HUES6 (cell line): ENCODE results near the gene SYCE3.

ENCODE experiments used
- H3K27ac ChIP-seq: 2 replicates; pipeline ENCODE4 v1.7.0; 2013; ENCODE audit warnings: low read depth, mild to moderate bottlenecking, low read length, inconsistent platforms
- H3K27me3 ChIP-seq: 2 replicates; pipeline ENCODE4 v1.6.1; 2013; ENCODE audit warnings: low read length; ENCODE audit not compliant: control insufficient read depth, insufficient read depth
- H3K36me3 ChIP-seq: 2 replicates; pipeline ENCODE4 v1.6.1; 2013; ENCODE audit warnings: low read length; ENCODE audit not compliant: control insufficient read depth, insufficient read depth
- H3K4me1 ChIP-seq: 2 replicates; pipeline ENCODE4 v1.6.1; 2013; ENCODE audit warnings: low read length; ENCODE audit not compliant: control insufficient read depth, insufficient read depth
- H3K4me3 ChIP-seq: 2 replicates; pipeline ENCODE4 v1.5.1; 2013; ENCODE audit warnings: low read depth, low read length
- H3K9ac ChIP-seq: one replicate; pipeline ENCODE4 v1.6.1; 2013; ENCODE audit warnings: mild to moderate bottlenecking, low read length
- H3K9me3 ChIP-seq: 2 replicates; pipeline ENCODE4 v1.6.1; 2013; ENCODE audit warnings: low read depth, low read length; ENCODE audit not compliant: control insufficient read depth, insufficient read depth

The SYCE3 gene

DNA sequence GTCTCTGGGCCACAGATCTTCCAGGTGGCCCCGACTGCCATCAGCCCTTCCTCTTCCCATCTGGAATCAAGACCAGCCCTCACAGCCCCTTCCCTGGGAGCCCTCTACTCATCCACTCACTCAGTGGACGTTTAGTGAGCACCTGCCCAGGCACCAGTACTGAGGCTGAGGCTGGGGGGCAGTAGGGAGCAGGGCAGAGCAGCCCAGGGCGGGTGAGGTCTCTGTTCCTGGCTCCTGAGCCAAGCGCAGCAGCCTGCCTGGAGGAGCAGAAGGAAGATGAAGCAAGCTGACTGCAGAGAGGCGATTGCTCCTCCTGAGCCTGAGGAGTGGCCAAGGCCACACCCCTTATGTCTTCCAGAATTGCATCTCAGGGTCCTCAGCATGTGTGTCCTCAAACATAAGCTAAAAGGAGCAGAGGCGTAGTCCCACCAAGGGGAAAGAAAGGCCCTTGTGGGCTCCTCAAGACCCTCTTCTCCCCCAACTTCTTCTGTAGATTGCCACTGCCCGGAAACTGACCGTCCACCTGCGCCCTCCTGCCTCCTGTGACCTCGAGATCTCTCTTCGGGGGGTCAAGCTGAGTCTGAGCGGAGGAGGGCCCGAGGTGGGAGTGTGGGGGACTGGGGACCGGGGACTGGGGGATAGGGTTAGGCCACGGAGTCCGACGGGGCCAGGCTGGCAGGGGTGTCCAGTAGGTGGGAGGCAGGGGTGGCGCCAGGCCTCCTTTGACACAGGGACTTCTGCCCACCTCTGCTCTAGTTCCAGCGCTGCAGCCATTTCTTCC, 43.6 kb upstream of the SYCE3 start:
- no peak overlapping the region for H3K27ac ChIP-seq
- no peak overlapping the region for H3K9ac ChIP-seq
- no peaks in the 10 kb centered on the region for H3K36me3 ChIP-seq
- peaks cover 93% of the 10 kb centered on the region for H3K27me3 ChIP-seq
- no peaks in the 10 kb centered on the region for H3K9me3 ChIP-seq
- no peaks in the 10 kb centered on the region for H3K4me1 ChIP-seq
- no peak overlapping the region for H3K4me3 ChIP-seq

DNA sequence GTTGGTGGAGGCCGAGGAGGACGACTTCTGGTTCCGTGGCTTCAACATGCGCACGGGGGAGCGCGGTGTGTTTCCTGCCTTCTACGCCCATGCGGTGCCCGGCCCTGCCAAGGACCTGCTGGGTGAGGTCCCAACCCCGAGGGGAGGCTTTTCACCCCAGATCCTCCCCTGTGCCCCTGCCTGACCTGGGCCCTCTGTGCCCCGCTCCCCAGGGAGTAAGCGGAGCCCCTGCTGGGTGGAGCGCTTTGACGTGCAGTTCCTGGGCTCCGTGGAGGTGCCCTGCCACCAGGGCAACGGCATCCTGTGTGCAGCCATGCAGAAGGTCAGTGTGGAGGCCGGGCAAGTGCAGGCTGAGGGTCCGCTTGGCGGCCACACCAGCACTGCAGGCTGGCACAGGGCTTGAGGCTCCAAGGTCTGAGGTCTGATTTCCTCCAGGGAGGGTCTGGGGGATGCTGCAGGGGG, 42.9 kb upstream of the SYCE3 start:
- no peak overlapping the region for H3K9ac ChIP-seq
- no peaks in the 10 kb centered on the region for H3K9me3 ChIP-seq
- H3K36me3 ChIP-seq, result no peaks in the 10 kb centered on the region
- H3K27ac ChIP-seq, result no peak overlapping the region
- H3K4me3 ChIP-seq, result no peak overlapping the region
- H3K27me3 ChIP-seq, result peaks cover 93% of the 10 kb centered on the region
- peaks cover 3% of the 10 kb centered on the region; the same call in 1 of the 2 replicates for H3K4me1 ChIP-seq

- no peak overlapping the region for H3K27ac ChIP-seq
- no peaks in the 10 kb centered on the region for H3K9me3 ChIP-seq
- H3K27me3 ChIP-seq, result peaks cover 90% of the 10 kb centered on the region
- peaks cover 3% of the 10 kb centered on the region; the same call in 1 of the 2 replicates for H3K4me1 ChIP-seq
- H3K9ac ChIP-seq, result no peak overlapping the region
- H3K4me3 ChIP-seq, result no peak overlapping the region
- no peaks in the 10 kb centered on the region for H3K36me3 ChIP-seq
Observed at GRCh38 chr22:50605002-50605612, 42.4 kb upstream of the SYCE3 start.

DNA sequence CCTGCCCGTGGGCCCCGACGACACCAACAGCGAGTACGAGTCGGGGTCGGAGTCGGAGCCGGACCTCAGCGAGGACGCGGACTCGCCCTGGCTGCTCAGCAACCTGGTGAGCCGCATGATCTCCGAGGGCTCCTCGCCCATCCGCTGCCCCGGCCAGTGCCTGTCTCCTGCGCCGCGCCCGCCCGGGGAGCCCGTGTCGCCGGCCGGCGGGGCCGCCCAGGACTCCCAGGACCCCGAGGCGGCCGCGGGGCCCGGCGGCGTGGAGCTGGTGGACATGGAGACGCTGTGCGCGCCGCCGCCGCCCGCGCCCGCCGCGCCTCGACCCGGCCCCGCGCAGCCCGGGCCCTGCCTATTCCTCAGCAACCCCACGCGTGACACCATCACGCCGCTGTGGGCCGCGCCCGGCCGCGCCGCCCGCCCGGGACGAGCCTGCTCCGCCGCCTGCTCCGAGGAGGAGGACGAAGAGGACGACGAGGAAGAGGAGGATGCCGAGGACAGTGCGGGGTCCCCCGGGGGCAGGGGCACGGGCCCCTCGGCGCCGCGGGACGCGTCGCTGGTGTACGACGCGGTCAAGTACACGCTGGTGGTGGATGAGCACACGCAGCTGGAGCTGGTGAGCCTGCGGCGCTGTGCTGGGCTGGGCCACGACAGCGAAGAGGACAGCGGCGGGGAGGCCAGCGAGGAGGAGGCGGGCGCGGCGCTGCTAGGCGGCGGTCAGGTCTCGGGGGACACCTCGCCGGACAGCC, 41.7 kb upstream of the SYCE3 start:
- Histone ChIP-seq H3K4me3 (peak overlapping the region; percentile 45), H3K9me3 (no peaks in the 10 kb centered on the region), H3K4me1 (peaks cover 3% of the 10 kb centered on the region; the same call in 1 of the 2 replicates), H3K9ac (no peak overlapping the region), H3K27me3 (peaks cover 90% of the 10 kb centered on the region), H3K27ac (no peak overlapping the region), H3K36me3 (no peaks in the 10 kb centered on the region)

- no peaks in the 10 kb centered on the region for H3K36me3 ChIP-seq
- peaks cover 3% of the 10 kb centered on the region; the same call in 1 of the 2 replicates for H3K4me1 ChIP-seq
- peak overlapping the region; percentile 45 for H3K4me3 ChIP-seq
- H3K9ac ChIP-seq, result no peak overlapping the region
- H3K9me3 ChIP-seq, result no peaks in the 10 kb centered on the region
- H3K27me3 ChIP-seq, result peaks cover 90% of the 10 kb centered on the region
- no peak overlapping the region for H3K27ac ChIP-seq
Observed at GRCh38 chr22:50603511-50604255, 41.0 kb upstream of the SYCE3 start.

GRCh38 chr22:50602338-50602700, 39.6 kb upstream of the SYCE3 start:
- H3K9me3 ChIP-seq, result no peaks in the 10 kb centered on the region
- no peak overlapping the region for H3K9ac ChIP-seq
- H3K27me3 ChIP-seq, result peaks cover 93% of the 10 kb centered on the region
- H3K27ac ChIP-seq, result no peak overlapping the region
- peaks cover 3% of the 10 kb centered on the region; the same call in 1 of the 2 replicates for H3K4me1 ChIP-seq
- H3K36me3 ChIP-seq, result no peaks in the 10 kb centered on the region
- no peak overlapping the region for H3K4me3 ChIP-seq

GRCh38 chr22:50601669-50602337, 39.1 kb upstream of the SYCE3 start:
- Histone ChIP-seq H3K27me3 (peaks cover 93% of the 10 kb centered on the region), H3K4me3 (peak overlapping the region; percentile 43; the same call in 1 of the 2 replicates), H3K9me3 (no peaks in the 10 kb centered on the region), H3K27ac (no peak overlapping the region), H3K4me1 (peaks cover 3% of the 10 kb centered on the region; the same call in 1 of the 2 replicates), H3K36me3 (no peaks in the 10 kb centered on the region), H3K9ac (no peak overlapping the region)

GRCh38 chr22:50600967-50601668, 38.4 kb upstream of the SYCE3 start:
- Histone ChIP-seq H3K4me3 (peak overlapping the region; percentile 43), H3K27ac (no peak overlapping the region), H3K4me1 (peaks cover 3% of the 10 kb centered on the region; the same call in 1 of the 2 replicates), H3K27me3 (peaks cover 88% of the 10 kb centered on the region), H3K9me3 (no peaks in the 10 kb centered on the region), H3K36me3 (no peaks in the 10 kb centered on the region), H3K9ac (no peak overlapping the region)

GRCh38 chr22:50600538-50600937, 37.8 kb upstream of the SYCE3 start, which contains the start of gene MAPK8IP2:
Gene MAPK8IP2, plus strand, starts transcription at chr22:50600793. Its CDS starts 26 bp downstream, at chr22:50600819.
- peaks cover 3% of the 10 kb centered on the region; the same call in 1 of the 2 replicates for H3K4me1 ChIP-seq
- peak within 1 kb of the TSS; percentile 43 for H3K4me3 ChIP-seq
- no peaks in the 10 kb centered on the region for H3K9me3 ChIP-seq
- no peak within 1 kb of the TSS for H3K9ac ChIP-seq
- H3K27ac ChIP-seq, result no peak within 1 kb of the TSS
- peaks cover 82% of the 10 kb centered on the region for H3K27me3 ChIP-seq
- no peaks in the 10 kb centered on the region for H3K36me3 ChIP-seq
